HG03196 (cell line): ENCODE results near the gene KIF1C.
"Not testable (repeated sequence)": the region's sequence is repeated elsewhere in the genome, so short reads cannot be mapped to it uniquely, and the experiment has no call there.

Experiments used
- ATAC-seq: cut with Tn5 transposase; IDR thresholded peaks from one replicate; pipeline ENCODE4 v1.9.1; 2021; ENCODE audit not compliant: unreplicated experiment

The KIF1C gene

GRCh38 chr17:5042157-5043022 lies 44.6 kb downstream of the KIF1C start:
- ATAC-seq: no peak

GRCh38 chr17:5043524-5043923 lies 45.8 kb downstream of the KIF1C start:
- no peak for ATAC-seq

DNA sequence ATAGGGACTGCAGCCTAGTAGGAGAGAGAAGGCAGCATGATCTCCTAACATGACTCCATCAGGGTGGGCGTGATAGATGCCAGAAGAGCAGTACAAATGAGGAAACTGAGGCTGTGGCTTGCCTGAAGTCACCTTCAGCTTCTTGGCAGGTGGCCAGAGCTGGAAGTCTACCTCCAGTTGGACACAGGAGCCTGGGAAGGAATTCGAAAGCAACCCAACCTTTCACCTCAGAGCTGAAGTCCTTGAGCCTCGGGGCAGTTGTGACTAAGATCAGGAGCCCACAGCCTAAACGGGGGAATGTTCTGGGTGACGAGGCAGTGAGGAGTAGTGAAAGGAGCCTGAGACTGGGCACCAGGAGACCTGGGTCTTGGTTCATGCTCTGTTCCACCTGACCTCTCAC lies 46.9 kb downstream of the KIF1C start:
- ATAC-seq: no peak

DNA sequence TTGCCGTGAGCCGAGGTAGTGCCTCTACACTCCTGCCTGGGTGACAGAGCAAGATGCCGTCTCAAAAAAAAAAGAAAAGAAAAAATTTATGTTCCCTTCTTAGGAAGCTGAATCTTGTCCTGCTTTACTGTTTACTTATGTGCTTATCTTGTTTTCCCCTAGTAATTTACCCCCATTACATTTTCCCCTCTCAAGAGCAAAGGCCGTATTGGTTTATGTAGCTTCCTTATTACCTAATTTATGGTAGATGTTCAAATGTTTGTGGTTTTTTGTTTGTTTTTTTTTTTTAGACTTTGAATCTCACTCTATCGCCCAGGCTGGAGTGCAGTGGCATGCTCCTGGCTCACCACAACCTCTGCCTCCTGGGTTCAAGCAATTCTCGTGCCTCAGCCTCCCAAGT lies 47.7 kb downstream of the KIF1C start:
- ATAC-seq: no peak

- no peak for ATAC-seq
Observed at GRCh38 chr17:5047446-5047845, 49.7 kb downstream of the KIF1C start.

DNA sequence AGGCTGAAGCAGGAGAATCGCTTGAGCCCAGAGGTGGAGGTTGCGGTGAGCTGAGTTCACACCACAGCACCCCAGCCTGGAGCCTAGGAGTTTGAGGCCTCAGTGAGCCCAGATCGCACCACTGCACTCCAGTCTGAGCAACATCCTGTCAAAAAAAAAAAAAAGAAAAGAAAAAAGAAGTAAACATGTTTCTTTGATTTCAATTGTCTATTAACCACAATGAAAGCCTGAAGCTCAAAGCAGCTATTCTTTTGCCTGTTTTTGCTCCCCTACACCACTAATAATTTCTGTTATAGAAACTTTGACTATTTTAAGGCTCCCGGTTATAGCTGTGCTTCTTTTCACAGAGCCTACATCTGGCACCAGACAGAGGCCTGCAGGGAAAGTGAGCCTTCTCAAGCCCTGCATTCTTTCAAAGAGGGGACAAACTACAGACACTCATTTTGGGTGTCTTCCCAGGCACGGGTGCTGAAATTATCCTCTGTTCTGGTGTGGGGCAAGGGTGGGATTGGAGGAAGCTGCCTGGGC lies 51.6 kb downstream of the KIF1C start:
- ATAC-seq: no peak

- ATAC-seq: no peak
Observed at GRCh38 chr17:5050278-5050677, 52.5 kb downstream of the KIF1C start.

GRCh38 chr17:5055543-5055942 lies 57.8 kb downstream of the KIF1C start:
- no peak for ATAC-seq

- ATAC-seq: no peak
Observed at GRCh38 chr17:5065227-5065744, 67.5 kb downstream of the KIF1C start.

GRCh38 chr17:5068236-5068635 lies 70.5 kb downstream of the KIF1C start:
- ATAC-seq: no peak

GRCh38 chr17:5069724-5070123 lies 72.0 kb downstream of the KIF1C start:
- ATAC-seq: no peak

DNA sequence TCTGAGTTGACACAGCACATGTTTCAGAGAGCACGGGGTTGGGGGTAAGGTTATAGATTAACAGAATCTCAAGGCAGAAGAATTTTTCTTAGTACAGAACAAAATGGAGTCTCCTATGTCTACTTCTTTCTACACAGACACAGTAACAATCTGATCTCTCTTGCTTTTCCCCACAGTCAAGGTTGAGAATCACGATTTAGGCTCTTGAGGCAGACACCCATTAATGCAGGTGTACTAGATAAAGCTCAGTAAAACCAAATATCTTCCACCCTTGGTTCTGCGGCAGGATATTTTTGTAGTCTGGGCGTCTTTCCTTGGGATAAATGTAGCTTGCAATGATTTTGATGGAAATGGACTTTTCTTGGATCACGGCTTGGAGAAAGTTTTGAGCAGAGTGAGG lies 77.7 kb downstream of the KIF1C start:
- ATAC-seq: not testable (repeated sequence)

GRCh38 chr17:5077275-5077674 lies 79.5 kb downstream of the KIF1C start:
- not testable (repeated sequence) for ATAC-seq

GRCh38 chr17:5077781-5078105 lies 80.0 kb downstream of the KIF1C start:
- ATAC-seq: no peak
